HuH-7.5 (cell line): ENCODE measurements around the gene NUDCD3.

Experiments
- DNase-seq: peaks from one replicate; pipeline ENCODE4 v3.0.0; 2011; ENCODE audit warnings: low spot score

The NUDCD3 gene

GRCh38 chr7:44348851-44349781, 141.3 kb downstream of the NUDCD3 start:
- DNase-seq: no peak

DNA sequence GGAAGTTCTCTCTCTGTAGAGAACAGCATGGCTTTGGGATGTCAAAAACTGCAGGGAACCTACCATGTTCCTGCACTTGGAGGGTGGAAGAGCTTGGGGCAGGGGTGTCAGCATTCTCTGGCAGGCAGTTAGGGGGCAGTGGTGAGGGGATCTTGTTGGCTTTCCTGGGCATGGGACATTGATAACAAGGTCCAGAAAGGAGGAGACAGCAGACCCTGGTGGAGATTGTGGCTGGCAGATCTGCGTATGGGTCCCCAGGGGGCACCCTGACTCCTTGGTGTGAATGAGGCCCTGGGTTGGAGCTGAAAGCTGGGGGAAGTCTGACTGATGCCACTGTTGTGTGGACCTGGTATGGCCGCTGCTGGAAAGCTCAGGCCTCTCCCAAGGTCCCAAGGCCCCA, 142.2 kb downstream of the NUDCD3 start:
- no peak for DNase-seq

- no peak for DNase-seq
These were observed 142.8 kb downstream of the NUDCD3 start for GRCh38 chr7:44347546-44348114.

GRCh38 chr7:44346063-44346462, 144.4 kb downstream of the NUDCD3 start:
- DNase-seq: no peak

DNA sequence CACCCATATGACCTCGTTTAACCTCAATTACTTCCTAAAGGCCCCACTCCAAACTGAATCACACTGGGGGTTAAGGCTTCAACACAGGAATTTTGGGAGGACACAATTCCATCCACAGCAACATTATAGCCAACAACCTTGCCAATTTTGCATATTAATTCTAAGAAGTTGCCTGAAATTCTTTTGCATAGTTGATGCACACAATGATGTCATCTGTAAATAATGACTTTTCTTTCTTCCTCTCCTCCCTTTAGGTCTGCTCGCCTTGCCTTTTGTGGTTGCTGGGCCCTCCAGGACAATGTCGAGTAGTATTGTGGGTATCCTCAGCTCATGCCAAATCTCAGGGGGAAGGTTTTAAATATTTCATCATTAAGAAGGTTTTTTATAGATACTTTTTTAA, 149.1 kb downstream of the NUDCD3 start:
- no peak for DNase-seq

DNA sequence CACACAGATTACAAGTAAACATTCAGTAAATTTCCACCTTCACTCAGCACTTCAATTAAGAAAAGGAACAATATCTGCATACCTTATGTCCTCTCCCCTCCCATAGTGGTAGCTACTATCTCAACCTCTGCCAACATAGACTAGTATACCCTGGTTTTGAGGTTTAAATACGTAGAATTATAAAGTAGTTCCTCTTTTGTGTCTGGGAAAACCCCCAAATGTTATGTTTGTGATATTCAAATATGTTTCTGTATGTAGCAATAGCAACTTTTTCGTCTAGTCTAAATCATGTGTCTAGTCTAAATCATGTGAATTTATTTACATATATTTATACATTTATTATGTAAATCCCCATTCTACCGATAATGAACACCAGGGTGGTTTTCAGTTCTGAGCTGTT, 151.9 kb downstream of the NUDCD3 start:
- DNase-seq: no peak

DNA sequence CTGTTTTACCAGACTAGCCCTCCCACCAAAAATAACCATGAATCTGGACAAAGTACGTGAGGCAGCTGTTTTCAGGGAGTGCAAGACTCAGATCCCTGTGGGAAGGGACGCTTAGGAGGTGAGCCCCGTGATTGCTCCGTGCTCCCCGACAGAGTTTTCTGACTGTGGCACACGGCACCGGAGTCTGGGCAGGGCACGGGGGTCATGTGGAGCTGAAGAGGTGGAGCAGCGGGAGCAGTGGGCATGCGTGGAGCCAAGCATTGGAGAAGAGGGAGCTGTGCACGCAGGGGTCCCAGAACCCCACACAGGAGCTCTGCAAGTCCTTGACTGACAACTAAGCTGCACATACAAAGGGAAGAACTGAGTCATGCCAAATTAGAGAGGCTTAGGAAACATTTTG, 154.0 kb downstream of the NUDCD3 start:
- DNase-seq: no peak

DNA sequence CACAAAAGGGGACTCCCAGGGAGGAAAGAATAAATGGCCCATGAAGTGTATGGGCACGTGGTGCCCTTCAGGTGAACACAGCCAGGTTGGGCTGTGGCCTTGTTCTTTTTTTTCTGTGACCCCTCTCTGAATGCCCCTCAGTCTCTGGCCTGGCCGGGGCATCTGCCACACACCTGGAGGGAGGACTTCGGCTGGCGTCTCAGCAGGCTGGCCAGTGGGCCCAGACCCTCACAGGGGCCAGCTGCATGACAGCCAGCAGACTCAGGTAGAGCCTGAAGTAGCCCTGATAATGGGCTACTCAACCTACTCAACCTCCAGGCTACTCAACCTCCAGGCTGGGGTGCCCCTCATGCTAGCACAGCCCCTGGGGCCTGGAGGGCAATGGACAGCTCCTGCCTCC, 155.3 kb downstream of the NUDCD3 start:
- DNase-seq: no peak

GRCh38 chr7:44334734-44335097, 155.7 kb downstream of the NUDCD3 start:
- no peak for DNase-seq

DNA sequence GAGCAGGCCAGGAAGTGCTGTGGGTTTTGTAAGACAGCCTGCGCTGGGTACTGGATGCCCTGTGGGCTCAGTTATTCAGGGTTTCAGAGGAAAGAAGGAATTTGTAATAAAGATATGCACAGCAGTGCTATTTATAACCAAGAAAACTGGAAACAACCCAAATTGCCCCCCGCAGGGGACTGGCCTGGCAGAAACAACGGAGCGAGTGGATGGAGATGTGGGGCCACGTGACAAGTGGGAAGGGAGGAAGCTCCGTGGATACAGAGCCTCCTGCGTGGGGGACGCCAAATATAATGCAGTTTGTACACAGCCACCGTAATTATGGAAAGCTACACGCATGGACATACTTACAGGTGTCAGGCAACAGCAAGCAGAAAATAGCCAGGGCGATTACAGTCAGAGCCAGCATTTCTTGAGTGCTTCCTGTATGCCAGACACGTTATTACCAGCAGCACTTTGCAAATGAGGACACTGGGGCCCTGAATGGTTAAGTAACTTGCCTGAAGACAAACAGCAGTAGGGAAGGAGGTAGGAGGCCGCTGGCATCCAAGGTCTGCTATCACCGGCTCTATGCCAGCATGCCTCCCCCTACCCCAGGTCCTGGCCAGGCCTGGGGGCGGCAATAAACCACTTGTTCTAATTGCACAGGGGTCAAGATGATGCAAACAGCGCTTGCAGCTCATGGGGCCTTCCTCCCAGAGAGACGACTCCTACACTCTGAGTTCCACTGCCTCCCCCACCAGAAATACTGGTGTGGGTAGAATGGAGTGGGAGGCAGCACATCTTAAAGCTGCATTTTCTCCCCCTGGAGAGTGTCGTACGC, 156.3 kb downstream of the NUDCD3 start:
- no peak for DNase-seq

DNA sequence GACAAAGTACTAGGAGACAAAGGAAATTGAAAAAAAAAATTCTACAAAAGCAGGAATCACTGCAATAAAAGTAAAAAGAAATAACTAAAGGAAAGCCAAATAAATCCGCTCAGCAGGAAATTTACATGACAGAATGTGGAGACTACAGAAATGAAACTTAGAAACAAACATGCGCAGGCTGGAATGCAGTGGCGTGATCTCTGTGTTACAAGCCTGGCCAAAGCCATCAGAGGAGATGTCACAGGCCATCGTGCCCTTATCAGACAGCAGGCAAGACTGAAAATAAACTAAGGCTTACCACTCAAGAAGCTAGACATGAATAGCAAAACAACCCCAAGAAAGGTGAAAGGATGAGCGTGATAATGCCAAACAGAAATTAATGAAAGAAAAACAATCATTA, 158.8 kb downstream of the NUDCD3 start:
- no peak for DNase-seq

DNA sequence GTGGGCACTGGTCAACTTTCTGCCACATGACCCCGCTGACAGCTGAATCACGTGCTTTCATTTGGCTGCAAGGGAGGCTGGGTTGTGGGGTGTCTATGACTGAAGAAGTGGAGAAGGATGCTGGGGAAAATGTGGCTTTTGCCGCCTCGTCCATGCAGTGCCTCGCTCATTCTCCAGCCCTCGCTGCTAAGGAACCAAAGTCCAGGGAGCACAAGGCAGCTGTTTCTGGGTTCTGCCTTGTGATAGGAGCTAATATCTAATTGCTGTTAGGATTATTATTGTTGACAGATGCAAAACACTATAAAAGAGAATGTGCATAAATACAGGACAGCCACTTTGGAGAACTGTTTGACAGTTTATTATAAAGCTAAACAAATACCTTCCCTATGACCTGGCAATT, 160.1 kb downstream of the NUDCD3 start:
- DNase-seq: no peak

- no peak for DNase-seq
These were observed 160.6 kb downstream of the NUDCD3 start for GRCh38 chr7:44329888-44330287.
